Effector CD4-positive, alpha-beta T cell (primary cell): ENCODE data around the gene VSIG8.

Experiments
- DNase-seq: peaks from one replicate; pipeline ENCODE4 v3.0.0-alpha.2; 2020

Gene VSIG8

DNA sequence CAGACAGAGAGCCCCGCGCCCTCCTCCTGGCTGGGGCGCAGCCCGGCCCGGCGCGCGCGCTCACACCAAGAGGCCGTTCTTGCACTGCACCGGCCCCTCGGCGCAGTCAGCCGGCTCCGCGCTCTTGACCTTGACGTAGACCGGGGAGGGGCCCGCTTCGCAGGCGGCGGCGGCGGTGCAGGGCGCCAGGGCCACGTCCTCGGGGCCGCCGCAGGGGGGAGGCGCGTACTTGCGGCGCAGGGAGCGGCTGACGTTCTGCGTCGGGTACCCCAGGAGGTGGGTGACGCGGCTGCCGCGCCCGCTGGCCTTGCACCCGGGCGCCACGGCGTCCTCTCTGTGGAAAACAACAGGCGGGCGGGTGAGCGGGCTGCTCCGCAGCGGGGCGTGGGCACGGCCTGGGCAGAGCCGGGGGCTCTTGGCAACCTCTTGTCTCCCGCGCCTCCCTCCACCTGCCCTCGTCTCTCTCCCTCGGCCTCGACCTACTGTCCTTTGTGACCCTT, 7.7 kb downstream of the VSIG8 start:
- DNase-seq, result peak; percentile 44

DNA sequence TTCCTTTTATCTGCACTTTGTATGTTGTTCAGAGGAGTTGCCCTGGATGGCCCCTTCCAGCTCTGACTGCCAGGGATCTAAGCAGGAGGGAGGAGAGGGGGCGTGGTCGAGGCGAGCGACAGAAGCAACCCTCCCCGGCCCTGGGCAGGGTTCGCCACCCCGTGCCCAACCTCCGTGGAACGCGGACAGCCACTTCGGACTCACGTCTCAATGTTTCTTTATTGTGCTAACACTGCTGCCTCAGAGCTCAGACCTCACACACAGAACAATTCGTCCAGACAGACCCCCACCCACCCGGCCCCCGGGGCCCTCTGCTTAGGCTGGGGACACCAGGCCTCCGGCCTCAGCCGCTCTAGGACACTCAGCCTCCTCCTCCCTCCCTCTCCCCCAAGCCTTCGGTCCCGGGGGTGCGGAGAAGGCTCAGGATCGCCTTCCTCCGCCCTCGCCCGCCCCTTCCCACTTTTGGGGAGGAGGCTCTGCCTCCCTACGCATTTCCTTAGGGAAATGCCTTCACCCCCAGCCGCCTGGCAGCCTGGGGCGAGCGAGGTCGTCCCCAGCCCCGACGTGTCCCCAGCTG, 8.3 kb downstream of the VSIG8 start:
- DNase-seq, result no peak

DNA sequence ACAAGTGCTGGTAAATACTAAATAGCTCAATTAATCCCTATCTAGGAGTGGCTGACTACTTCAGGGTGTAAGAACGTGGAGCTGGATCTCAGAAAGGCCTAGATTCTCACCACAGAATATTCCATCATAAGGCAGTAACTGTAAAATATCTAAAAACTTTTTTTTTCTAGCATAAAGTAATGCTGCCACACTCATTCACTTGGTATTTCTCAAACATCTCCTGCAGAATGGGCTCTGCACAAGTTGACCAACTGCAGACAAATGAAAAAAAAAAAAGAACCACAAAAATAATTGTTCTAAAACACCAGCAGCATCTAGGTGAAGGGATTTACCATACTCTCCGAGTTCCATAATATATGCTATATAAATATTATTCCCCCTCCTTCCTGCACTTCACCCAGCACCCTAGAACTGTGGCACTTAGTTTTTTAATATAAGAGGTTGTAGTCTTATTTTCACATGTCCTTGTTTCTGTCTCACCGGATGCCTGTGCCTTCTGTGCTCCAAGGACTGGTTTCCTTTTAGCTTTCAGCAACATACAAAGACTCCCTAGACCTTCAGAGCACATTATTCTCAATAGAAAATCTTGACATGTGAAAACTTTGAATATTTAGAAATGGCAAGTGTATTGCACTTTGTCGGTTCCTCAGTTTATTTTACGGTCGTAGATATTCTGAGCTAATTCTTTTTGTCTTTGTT, 8.9 kb downstream of the VSIG8 start:
- no peak for DNase-seq

DNA sequence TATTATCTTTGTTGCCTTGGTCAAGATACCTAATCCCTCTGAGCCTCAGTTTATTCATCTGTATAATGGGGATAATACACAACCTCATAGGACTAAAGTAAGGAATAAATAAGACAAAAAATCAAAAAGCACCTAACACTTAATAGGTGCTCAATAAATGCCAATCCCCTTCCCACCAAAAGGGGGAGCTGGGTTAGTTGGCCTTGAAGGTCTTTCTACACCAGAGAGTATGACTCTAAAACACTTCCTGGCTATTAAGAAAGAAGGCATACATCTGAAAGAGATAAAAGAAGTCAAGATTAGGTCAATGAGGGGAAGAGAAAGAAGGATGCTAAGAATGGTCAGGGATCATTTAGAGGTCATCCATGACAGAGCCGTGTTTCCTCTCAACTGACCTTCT, 11.1 kb downstream of the VSIG8 start:
- no peak for DNase-seq

DNA sequence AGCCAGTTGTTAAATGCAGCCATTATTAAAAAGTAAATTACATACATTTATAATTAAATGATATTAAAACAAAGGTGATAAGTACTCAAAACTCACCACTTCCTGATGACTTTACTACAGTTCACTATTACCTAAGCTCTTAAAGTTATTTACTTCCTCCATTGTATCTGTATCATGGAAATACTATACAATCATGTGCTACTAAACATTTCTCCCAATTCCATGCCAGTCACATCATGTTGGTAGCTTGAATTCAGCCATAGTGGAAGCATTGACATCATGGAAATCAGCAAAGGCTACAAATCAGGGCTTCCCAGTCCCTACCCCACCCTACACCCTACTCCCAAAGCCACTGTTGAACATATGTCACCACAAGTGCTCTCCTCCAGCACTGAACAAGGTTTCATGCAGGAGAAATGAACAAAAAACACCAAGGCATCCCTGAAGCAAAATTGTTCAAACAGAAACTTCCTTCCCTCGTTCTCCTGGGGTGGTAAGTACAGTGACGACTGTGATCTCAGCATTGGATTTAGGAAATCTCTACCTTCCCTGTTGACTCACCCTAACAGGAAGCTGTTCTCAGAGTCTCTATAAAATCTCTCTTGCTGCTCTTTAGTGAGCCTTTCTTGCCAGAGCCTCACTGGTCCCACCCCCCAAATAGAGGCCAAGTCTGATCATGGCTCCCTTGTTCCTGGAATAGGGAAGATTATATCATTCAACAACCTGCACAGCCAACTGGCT, 12.7 kb downstream of the VSIG8 start:
- DNase-seq, result no peak

DNA sequence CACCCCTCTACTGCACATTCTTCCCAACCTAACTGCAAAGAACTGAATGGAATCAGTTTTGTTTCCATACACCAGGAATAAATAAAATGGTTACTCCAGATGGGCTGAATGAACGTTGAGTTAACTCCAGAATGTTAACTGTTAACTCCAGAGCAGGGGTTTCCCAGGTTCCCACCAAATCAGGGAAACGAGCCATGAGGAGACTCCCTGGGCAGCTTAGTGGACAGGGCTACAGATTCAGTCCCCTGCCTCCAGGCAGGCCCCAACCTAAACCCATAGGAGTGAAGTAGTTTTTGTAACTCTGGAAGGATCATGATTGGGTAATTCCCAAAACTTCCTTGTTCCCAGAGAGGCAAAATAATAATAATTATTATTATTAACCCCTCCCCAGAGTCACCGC, 14.1 kb downstream of the VSIG8 start:
- DNase-seq, result no peak

DNA sequence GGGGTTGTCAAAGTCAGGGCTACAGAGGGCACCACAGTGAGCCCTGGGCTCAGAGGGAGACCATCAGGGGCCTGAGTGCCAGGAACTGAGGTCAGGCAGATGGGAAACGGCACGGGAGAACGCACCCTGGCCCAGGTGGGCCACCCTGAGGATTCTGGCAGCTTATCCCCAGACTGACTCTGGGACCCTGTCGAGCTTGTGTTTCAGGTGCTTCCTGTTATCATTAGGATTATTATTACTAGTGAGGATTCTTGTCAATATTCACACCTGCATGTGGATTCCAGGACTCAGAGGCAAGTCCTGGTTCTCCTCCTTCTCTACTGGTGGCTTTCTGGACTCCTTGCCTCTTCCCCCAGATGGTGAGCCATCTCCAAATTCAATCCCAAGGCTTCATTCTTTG, 15.2 kb downstream of the VSIG8 start:
- no peak for DNase-seq

DNA sequence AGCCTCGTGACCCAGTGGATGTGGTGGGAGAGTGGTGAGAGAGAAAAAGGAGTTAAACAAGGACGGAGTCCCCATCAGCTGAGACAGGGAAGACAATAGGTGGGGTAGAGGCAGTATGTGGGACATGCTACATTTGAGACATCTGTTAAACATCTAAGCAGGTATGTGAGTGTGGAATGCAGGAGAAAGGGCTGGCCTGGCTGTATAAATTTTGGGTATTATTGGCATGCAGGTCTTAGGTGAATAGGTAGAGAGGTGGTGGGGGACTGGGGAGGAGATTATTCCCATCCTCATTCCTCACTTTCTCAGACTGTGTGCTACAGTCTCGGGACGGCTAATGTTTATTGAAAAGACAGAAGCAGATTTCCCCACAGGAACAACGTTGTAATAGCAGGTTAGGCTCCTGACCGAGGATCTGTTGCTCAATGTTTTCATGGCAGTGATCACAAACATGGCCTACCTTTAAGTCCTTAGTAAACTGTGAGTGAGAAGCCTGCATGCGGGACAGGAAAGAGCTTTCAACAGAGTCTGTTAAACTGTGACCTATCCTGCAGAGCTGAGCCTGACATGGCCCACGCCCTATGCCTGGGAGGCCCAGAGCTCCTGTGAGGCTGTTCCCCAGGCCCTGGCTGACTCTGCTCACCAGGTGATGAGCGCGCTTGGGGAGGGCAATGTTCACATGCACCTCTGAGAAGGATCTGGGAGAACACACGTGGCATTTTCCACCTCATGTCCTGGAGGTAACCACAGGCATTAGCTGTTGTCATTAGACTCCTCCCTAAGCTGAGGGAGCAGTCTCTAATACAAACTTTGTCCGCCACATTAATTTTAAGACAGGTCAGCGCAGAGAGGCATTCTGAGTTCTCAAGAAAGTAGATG, 16.5 kb downstream of the VSIG8 start:
- DNase-seq, result no peak

DNA sequence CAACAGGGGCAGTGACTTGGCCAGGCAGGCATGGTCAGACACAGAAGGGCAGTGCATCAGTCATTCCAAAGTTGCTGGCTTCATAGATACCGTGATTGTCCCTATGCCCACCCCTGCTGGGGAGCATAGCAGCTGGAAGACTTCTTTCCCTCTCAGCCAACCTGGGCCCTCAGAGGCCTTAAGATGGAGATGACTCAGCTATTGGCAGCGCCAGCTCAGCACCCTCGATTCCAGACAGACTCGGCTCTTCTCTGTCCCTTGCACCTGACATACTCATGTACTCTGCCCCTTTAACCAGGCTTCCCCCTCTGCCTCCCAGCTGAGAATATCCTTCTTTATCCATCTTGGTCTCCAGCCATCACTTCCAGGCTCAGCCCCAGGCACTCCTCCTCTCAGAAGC, 19.0 kb downstream of the VSIG8 start:
- no peak for DNase-seq

DNA sequence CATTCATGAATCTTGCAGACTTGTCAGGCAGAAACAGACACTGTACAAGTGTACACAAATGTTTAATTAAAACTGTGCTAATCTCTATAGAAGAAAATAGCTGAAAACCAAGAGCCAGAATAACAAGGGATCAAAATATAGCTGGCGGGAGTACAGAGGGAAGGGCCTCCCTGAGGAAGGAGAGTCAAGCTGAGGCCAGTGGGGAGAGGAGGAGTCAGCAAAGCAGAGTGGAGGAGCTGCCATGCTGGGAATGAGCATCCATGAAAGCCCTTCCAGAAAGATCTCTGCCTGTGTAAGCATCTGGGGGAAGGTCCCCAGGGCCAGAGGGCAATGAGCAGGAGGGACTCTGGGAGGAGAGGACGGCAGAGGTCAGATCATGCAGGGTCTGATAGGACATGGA, 20.7 kb downstream of the VSIG8 start:
- no peak for DNase-seq

DNA sequence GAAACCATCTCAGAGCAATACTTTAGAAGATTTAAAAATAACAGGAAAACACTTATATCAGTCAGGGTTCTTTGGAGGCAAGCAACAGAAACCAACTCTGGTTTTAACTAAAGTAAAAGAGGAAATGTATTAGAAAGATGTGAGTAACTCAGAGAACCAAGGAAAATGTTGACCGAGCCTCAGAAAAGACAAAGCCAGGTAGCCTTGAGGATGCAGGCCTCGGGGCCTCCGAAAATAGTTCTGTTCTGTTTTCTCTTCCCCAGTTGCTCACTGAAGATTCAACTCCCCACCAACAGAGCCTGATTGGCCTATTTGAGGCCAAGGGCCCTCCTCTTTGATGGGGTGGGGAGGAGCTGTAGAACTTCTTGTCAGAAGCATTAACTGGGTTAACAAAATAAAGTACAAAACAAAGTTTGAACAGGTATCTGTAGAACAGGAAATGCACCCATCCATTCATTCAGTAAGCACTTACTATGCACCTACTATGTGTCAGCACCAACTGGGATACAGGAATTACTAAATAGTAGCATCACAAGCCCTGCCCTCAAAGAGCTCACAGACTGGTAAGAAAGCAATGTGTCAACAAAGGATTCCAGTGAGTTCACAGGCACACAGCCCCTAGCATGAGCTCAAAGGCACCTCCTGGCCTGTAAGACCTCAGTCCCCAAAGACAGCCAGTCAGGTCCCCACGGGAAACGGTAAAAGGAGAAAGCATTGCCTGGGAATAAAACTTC, 23.2 kb downstream of the VSIG8 start:
- DNase-seq, result no peak

DNA sequence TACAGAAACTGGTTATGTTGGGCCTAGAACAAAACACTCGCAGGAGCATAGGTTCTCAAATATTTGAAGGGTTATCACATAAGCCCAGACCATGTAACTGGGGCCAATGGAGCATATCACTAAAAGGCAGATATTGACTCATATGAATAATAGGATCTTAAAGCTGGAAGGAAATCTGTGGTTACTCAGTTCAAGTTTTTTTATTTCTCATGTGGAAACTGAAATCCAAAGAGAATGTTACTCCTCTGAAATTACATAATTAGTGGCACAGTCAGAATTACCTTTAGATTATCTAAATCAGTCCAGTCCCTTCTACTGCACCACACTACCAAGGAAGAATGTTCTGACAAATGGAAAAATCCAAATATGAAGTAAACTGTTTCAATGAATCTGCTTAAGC, 23.7 kb downstream of the VSIG8 start:
- DNase-seq, result no peak

DNA sequence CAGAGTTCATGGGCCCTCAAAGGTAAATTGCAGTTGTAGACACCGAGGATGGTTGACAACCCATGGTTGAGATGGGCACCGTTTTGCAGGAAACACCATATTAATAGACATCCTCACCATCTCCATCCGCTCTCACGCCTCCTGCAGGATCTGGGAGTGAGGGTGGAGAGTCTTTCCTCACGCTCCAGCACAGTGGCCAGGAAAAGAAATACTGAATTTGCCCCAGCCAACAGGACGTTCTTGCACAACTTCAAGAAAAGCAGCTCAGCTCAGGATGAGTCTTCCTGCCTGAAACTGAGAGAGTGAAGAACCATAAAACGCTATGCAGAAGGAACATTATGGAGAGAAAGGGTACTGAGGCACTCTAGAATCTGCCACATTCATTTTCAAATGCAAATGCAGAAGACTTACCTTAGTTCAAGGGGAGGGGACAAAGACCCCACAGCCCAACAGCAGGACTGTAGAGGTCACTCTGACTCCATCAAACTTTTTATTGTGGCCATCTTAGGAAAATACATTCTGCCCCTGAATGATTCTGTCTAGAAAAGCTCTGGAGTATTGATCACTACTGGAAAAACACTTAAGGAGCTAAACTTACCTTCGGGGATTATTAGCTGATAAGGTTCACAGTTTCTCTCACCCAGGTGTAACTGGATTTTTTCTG, 26.5 kb downstream of the VSIG8 start:
- DNase-seq, result no peak

DNA sequence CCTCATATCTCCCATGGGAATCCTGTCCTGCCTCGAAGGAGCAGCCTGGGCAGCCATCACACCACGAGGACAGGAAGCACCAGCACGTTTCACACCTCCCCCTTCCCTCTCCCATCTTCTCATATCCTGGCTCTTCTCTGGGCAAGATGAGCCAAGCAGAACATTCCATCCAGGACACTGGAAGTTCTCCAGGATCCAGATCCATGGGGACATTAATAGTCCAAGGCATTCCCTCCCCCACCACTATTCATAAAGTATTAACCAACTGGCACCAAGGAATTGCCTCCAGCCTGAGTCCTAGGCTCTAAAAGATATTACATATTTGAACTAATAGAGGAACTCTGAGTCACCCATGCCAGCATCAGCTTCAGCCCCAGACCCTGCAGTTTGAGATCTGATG, 27.1 kb downstream of the VSIG8 start:
- no peak for DNase-seq

DNA sequence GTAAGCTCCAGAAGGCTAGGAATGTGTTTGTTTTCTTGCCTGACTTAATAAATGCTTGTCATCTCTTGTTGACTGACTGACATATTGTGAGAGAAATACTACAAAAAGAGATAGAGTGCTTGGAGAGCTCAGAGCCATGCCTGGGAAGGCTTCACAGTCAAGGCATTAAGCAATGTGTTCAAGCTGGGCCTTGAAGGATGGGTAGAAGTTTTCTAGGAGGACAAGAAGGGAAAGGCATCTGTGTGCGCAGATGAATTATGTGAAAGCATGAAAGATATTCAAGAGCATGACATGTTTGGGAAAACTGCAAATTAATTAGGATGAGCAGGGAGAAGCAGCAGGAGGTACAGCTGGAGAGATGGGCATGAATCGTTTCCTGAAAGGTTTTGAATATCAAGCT, 30.1 kb downstream of the VSIG8 start:
- no peak for DNase-seq

DNA sequence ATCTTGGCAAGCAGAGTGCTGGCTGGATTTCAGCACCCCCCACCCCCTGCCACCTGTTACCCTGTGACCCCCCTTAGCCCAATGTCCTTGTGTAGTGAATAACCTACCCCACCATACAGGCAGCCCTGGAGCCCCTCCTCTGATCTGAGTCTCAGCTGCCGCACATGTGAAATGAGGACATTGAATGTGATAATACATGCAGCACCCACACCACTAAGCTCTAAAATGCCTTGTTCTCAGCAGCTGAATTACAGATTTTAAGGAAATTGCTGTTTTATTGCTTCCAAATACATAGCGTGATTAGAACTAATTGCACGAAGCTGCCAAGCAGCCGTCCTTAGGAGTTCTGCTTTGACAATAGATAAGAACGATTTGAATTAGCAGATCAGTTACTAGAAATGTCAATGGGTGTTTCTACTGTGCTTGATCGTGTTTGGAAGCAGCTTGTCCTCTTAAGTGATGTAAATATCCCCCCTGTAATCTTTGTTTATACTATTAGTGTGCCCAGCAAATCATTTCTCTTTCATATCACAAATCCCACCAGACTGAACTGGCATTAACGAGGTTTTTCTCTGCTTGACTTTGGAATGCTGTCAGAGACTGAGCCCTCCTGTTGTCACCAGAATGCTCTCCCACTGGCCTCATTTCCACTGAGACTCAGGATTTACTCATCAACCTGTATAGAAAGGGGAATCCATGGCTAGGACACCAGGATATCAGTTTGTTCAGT, 30.9 kb downstream of the VSIG8 start:
- DNase-seq, result no peak

DNA sequence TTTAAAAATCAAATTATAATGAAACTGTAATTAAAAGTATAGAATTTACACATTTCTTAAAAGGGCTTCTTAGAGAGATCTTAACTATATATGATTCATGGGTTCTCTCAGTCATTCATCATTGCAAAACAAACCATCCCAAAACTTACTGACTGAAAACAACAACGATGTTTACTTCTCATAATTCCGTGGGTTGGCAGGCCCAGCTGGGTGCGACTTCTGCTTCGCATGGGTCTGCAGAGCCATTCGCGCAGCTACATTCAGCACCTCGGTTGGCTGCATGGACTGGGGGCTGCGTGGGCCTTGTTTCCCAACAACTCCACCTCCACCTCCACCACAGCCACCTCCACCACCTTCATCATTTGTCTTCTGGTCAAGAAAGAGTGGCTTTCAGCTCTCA, 31.7 kb downstream of the VSIG8 start:
- no peak for DNase-seq

DNA sequence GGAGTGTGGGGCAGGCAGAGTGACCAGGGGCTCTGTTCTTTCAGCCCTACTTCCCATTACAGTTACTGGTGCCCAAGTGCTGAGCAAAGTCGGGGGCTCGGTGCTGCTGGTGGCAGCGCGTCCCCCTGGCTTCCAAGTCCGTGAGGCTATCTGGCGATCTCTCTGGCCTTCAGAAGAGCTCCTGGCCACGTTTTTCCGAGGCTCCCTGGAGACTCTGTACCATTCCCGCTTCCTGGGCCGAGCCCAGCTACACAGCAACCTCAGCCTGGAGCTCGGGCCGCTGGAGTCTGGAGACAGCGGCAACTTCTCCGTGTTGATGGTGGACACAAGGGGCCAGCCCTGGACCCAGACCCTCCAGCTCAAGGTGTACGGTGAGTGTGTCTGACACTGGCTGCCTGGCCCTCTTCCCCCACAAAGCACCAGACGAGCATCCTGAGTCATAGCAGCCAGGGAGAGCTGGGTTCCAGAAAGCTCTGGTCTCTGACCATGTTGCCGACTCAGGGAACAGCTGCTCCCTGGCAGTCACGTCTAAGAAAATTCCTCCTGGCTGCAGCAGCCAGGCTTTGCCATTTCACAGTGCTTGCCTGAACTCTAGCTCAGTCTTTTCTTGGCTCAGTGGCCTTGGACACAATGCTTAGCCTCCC, 32.5 kb downstream of the VSIG8 start:
- no peak for DNase-seq

DNA sequence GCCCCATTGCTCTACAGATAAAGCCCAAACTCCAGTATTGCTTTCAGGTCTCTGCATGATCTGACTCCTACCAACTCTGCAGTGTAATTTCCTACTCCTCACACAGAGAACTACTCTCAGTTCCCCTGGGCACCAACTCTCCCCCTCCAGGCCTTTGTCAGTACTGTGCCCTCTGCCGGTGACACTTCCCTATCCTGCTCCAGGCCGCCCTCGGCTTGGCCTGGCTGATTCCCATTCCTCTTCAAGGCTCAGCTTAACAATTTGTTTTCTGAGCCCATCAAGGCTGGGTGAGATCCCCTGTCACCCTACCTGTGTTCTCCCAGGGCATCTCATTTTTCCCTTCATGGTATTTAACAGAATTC, 33.2 kb downstream of the VSIG8 start:
- DNase-seq, result no peak

DNA sequence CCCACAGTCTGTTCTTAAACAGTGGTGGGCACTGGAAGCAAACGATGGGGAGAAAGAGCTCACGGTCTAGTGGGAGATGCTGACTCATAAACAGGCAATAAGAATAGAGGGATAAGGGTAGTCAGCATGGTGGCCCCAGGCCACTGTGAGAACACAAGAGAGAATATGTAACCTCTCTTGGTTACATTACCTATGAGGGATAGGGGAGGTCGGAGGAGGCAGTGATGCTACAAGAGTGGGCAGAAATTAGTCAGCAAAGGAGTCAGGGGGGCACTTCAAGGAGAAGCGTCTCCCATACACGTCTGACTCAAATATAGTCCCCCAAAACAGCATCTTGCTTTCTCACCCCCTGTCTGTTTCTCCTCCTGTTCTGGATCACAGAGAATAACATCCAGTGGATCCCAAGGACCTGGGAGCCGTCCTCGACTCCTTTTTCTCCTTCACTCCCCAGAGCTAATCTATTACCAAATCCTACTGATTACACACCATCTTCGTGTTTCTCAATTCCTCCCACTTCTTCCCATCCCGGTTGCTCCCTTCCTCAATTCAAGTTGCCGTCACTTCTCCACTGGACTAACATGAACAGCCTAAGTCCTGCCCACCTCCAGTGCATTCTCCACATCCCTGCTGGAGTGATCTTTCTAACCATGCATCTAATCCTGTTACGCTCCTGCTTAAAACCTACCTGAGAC, 33.7 kb downstream of the VSIG8 start:
- DNase-seq, result no peak
